ENCODE results near the gene PDE4D. TPM values are rescaled to one million over a fixed set of nuclear protein-coding genes. Genes with fewer than 3 reads are reported as not detected.
A peak's percentile ranks its signal among the peaks of the same experiment; 100 is the strongest.

Gene PDE4D
- total RNA-seq, 1 experiment from 2014 or later, result 3.3 TPM

DNA sequence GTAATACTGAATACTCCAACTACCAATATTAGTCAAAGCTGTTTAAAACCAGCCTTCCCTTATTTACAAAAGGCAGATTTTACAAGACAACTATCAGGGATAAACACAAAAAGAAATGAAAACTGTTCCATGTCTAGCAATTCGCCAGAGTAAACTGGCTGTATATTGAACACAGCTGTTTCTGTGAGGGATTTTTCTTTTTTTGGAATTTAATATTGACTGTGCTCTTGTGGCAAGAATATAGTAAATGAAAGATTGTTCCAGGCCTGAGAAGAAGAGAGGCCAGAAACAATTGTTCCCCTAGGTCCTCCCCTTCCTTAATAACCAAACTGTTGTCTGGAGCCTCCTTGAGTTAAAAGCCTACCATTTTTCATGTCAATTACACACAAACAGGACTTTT, 188.6 kb downstream of the PDE4D start (continued):
- TF ChIP-seq, protein P1, sequence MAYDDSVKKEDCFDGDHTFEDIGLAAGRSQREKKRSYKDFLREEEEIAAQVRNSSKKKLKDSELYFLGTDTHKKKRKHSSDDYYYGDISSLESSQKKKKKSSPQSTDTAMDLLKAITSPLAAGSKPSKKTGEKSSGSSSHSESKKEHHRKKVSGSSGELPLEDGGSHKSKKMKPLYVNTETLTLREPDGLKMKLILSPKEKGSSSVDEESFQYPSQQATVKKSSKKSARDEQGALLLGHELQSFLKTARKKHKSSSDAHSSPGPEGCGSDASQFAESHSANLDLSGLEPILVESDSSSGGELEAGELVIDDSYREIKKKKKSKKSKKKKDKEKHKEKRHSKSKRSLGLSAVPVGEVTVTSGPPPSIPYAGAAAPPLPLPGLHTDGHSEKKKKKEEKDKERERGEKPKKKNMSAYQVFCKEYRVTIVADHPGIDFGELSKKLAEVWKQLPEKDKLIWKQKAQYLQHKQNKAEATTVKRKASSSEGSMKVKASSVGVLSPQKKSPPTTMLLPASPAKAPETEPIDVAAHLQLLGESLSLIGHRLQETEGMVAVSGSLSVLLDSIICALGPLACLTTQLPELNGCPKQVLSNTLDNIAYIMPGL (CRISPR knock-in tag; IDR thresholded peaks at IDR 0.05), result no peak
- TF ChIP-seq, protein P2, sequence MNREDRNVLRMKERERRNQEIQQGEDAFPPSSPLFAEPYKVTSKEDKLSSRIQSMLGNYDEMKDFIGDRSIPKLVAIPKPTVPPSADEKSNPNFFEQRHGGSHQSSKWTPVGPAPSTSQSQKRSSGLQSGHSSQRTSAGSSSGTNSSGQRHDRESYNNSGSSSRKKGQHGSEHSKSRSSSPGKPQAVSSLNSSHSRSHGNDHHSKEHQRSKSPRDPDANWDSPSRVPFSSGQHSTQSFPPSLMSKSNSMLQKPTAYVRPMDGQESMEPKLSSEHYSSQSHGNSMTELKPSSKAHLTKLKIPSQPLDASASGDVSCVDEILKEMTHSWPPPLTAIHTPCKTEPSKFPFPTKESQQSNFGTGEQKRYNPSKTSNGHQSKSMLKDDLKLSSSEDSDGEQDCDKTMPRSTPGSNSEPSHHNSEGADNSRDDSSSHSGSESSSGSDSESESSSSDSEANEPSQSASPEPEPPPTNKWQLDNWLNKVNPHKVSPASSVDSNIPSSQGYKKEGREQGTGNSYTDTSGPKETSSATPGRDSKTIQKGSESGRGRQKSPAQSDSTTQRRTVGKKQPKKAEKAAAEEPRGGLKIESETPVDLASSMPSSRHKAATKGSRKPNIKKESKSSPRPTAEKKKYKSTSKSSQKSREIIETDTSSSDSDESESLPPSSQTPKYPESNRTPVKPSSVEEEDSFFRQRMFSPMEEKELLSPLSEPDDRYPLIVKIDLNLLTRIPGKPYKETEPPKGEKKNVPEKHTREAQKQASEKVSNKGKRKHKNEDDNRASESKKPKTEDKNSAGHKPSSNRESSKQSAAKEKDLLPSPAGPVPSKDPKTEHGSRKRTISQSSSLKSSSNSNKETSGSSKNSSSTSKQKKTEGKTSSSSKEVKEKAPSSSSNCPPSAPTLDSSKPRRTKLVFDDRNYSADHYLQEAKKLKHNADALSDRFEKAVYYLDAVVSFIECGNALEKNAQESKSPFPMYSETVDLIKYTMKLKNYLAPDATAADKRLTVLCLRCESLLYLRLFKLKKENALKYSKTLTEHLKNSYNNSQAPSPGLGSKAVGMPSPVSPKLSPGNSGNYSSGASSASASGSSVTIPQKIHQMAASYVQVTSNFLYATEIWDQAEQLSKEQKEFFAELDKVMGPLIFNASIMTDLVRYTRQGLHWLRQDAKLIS (CRISPR knock-in tag; IDR thresholded peaks at IDR 0.05; ENCODE audit: borderline replicate concordance), result no peak
- no peak for TF ChIP-seq JAZF1 (CRISPR knock-in tag; IDR thresholded peaks at IDR 0.05)
- no peak for TF ChIP-seq ATF1 (CRISPR knock-in tag; IDR thresholded peaks at IDR 0.05)

DNA sequence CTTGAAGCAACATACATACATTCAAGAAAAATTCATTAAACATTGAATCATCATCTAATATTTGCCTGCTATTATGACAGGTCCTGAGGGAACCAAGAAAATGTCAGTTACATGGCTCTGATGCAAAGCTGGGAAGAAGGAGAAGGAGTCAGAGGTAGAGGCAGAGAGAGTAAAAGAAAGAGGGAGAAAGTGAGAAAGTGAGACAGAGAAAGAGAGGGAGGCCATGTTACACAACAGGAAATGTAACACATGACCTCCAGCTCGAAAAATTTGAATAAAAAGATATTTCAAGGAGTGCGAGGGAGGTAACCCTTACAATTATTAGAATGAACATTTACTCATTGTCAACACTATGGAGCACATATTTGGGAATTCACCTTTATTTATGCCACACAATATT, 189.7 kb downstream of the PDE4D start:
- peaks cover 8% of the 10 kb centered on the region; the same call in 1 of the 2 replicates for H3K9me3 Mint-ChIP-seq
- H3K4me3 Mint-ChIP-seq, result no peak overlapping the region
- CTCF ChIA-PET, result no interaction called here
- no peaks in the 10 kb centered on the region for H3K27me3 Mint-ChIP-seq (ENCODE audit: low read depth)
- DNase-seq (ENCODE audit: low spot score) (no peak), ATAC-seq (no peak)
- TF ChIP-seq ZNF219 (CRISPR knock-in tag; IDR thresholded peaks at IDR 0.05; ENCODE audit: borderline replicate concordance) (no peak), FOXP1 (CRISPR knock-in tag; IDR thresholded peaks at IDR 0.05; ENCODE audit: borderline replicate concordance) (no peak), SMAD3 (CRISPR knock-in tag; IDR thresholded peaks at IDR 0.05; ENCODE audit: borderline replicate concordance) (no peak), ZNF232 (CRISPR knock-in tag; IDR thresholded peaks at IDR 0.05) (no peak), TP53 (CRISPR knock-in tag; IDR thresholded peaks at IDR 0.05) (no peak), IRF2 (CRISPR knock-in tag; IDR thresholded peaks at IDR 0.05; ENCODE audit: borderline replicate concordance, low read depth) (no peak), EMX1 (CRISPR knock-in tag; IDR thresholded peaks at IDR 0.05) (no peak), MYBL2 (CRISPR knock-in tag; IDR thresholded peaks at IDR 0.05) (no peak), ESRRA (CRISPR knock-in tag; IDR thresholded peaks at IDR 0.05; ENCODE audit: borderline replicate concordance) (no peak), CREB1 (CRISPR knock-in tag; IDR thresholded peaks at IDR 0.05) (no peak), FOXJ3 (CRISPR knock-in tag; IDR thresholded peaks at IDR 0.05; ENCODE audit: borderline replicate concordance) (no peak), ETV6 (CRISPR knock-in tag; IDR thresholded peaks at IDR 0.05) (no peak), ZNF263 (CRISPR knock-in tag; IDR thresholded peaks at IDR 0.05; ENCODE audit: low read depth) (no peak), ZNF423 (CRISPR knock-in tag; IDR thresholded peaks at IDR 0.05) (no peak), NR2C2 (CRISPR knock-in tag; IDR thresholded peaks at IDR 0.05) (no peak)
- TF ChIP-seq, protein P3, sequence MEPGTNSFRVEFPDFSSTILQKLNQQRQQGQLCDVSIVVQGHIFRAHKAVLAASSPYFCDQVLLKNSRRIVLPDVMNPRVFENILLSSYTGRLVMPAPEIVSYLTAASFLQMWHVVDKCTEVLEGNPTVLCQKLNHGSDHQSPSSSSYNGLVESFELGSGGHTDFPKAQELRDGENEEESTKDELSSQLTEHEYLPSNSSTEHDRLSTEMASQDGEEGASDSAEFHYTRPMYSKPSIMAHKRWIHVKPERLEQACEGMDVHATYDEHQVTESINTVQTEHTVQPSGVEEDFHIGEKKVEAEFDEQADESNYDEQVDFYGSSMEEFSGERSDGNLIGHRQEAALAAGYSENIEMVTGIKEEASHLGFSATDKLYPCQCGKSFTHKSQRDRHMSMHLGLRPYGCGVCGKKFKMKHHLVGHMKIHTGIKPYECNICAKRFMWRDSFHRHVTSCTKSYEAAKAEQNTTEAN (CRISPR knock-in tag; IDR thresholded peaks at IDR 0.05), result no peak
- TF ChIP-seq, protein P4, sequence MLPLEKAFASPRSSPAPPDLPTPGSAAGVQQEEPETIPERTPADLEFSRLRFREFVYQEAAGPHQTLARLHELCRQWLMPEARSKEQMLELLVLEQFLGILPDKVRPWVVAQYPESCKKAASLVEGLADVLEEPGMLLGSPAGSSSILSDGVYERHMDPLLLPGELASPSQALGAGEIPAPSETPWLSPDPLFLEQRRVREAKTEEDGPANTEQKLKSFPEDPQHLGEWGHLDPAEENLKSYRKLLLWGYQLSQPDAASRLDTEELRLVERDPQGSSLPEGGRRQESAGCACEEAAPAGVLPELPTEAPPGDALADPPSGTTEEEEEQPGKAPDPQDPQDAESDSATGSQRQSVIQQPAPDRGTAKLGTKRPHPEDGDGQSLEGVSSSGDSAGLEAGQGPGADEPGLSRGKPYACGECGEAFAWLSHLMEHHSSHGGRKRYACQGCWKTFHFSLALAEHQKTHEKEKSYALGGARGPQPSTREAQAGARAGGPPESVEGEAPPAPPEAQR (CRISPR knock-in tag; IDR thresholded peaks at IDR 0.05), result no peak
- TF ChIP-seq, protein P5, sequence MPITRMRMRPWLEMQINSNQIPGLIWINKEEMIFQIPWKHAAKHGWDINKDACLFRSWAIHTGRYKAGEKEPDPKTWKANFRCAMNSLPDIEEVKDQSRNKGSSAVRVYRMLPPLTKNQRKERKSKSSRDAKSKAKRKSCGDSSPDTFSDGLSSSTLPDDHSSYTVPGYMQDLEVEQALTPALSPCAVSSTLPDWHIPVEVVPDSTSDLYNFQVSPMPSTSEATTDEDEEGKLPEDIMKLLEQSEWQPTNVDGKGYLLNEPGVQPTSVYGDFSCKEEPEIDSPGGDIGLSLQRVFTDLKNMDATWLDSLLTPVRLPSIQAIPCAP (CRISPR knock-in tag; IDR thresholded peaks at IDR 0.05), result no peak
- TF ChIP-seq, protein P6, sequence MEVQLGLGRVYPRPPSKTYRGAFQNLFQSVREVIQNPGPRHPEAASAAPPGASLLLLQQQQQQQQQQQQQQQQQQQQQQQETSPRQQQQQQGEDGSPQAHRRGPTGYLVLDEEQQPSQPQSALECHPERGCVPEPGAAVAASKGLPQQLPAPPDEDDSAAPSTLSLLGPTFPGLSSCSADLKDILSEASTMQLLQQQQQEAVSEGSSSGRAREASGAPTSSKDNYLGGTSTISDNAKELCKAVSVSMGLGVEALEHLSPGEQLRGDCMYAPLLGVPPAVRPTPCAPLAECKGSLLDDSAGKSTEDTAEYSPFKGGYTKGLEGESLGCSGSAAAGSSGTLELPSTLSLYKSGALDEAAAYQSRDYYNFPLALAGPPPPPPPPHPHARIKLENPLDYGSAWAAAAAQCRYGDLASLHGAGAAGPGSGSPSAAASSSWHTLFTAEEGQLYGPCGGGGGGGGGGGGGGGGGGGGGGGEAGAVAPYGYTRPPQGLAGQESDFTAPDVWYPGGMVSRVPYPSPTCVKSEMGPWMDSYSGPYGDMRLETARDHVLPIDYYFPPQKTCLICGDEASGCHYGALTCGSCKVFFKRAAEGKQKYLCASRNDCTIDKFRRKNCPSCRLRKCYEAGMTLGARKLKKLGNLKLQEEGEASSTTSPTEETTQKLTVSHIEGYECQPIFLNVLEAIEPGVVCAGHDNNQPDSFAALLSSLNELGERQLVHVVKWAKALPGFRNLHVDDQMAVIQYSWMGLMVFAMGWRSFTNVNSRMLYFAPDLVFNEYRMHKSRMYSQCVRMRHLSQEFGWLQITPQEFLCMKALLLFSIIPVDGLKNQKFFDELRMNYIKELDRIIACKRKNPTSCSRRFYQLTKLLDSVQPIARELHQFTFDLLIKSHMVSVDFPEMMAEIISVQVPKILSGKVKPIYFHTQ (CRISPR knock-in tag; IDR thresholded peaks at IDR 0.05), result no peak
- POLR2A ChIA-PET, result no interaction called here
- peaks cover 51% of the 10 kb centered on the region for H3K4me1 Mint-ChIP-seq
- peaks cover 5% of the 10 kb centered on the region for H3K36me3 Mint-ChIP-seq
- H3K27ac Mint-ChIP-seq, result peak overlapping the region; percentile 78
